HEK293 (cell line): ENCODE results near the gene HPCAL1.

Experiments
- CTCF ChIA-PET: fragments of 350-600 bp; formaldehyde crosslinking; extraction: SDS; loops from one replicate; lab custom pipeline; 2021; ENCODE audit warnings: antibody characterized with exemption; lab: Yijun Ruan, JAX
- POLR2A ChIA-PET: fragments of 300-600 bp; formaldehyde crosslinking; extraction: SDS; loops from one replicate; lab custom pipeline; 2020; ENCODE audit warnings: antibody characterized with exemption, inconsistent platforms; lab: Yijun Ruan, JAX
- H3K27ac ChIP-seq: fragments of 200-500 bp; sonication (Bioruptor generic); 2 replicates; pipeline ENCODE4 v1.5.1; 2014; ENCODE audit warnings: low read depth, low read length, control low read depth, inconsistent platforms; ENCODE audit errors: extremely low read depth
- H3K36me3 ChIP-seq, 2 experiments: fragments of 200-500 bp in 1 of 2; sonication (Bioruptor generic) in 1 of 2; 1 replicate in 1 of 2; 2 replicates in 1 of 2; pipeline ENCODE4 v1.5.1; 2014 to 2017; ENCODE audit warnings: inconsistent platforms in 2 of 2, low read length in 2 of 2; ENCODE audit not compliant: control insufficient read depth in 2 of 2, insufficient read depth in 1 of 2
- H3K4me1 ChIP-seq: fragments of 200-500 bp; sonication (Bioruptor generic); 2 replicates; pipeline ENCODE4 v1.5.1; 2014; ENCODE audit warnings: mild to moderate bottlenecking, low read length, inconsistent platforms; ENCODE audit not compliant: control insufficient read depth, insufficient read depth
- H3K4me3 ChIP-seq: 2 replicates; pipeline ENCODE4 v1.5.1; 2011; ENCODE audit warnings: low read depth, mild to moderate bottlenecking, control low read depth, low read length, moderate library complexity
- H3K9me3 ChIP-seq: fragments of 200-500 bp; sonication (Bioruptor generic); 2 replicates; pipeline ENCODE4 v1.5.1; 2014; ENCODE audit warnings: low read depth, low read length, inconsistent platforms; ENCODE audit not compliant: control insufficient read depth, insufficient read depth
- EGR2 ChIP-seq: fragments of 450-650 bp; formaldehyde crosslinking; IDR thresholded peaks from 2 replicates; pipeline ENCODE4 v1.5.1; 2016; ENCODE audit warnings: low read depth, missing biosample characterization, missing genetic modification characterization
- GLIS1 ChIP-seq: fragments of 450-650 bp; formaldehyde crosslinking; IDR thresholded peaks from 2 replicates; pipeline ENCODE4 v1.5.1; 2016; ENCODE audit warnings: missing biosample characterization, missing genetic modification characterization
- KLF10 ChIP-seq: fragments of 450-650 bp; IDR thresholded peaks from 2 replicates; pipeline ENCODE4 v1.5.1; 2018; ENCODE audit warnings: missing biosample characterization, mild to moderate bottlenecking, missing genetic modification characterization
- MEIS1 ChIP-seq: sonication (generic); formaldehyde crosslinking; IDR thresholded peaks from 2 replicates; pipeline ENCODE4 v1.8.1; 2022; ENCODE audit warnings: missing genetic modification reagents, mild to moderate bottlenecking, borderline replicate concordance
- ZFHX2 ChIP-seq: fragments of 450-650 bp; formaldehyde crosslinking; conservative IDR thresholded peaks from 2 replicates; pipeline ENCODE4 v1.5.1; 2016; ENCODE audit warnings: missing biosample characterization, missing genetic modification characterization
- ZFP37 ChIP-seq: fragments of 450-650 bp; formaldehyde crosslinking; IDR thresholded peaks from 2 replicates; pipeline ENCODE4 v1.5.1; 2016; ENCODE audit warnings: missing biosample characterization, missing genetic modification characterization
- ZNF16 ChIP-seq: fragments of 450-650 bp; formaldehyde crosslinking; IDR thresholded peaks from 2 replicates; pipeline ENCODE4 v1.5.1; 2016; ENCODE audit warnings: low read depth, missing biosample characterization, missing genetic modification characterization
- ZNF23 ChIP-seq: fragments of 450-650 bp; formaldehyde crosslinking; IDR thresholded peaks from 2 replicates; pipeline ENCODE4 v1.5.1; 2016; ENCODE audit warnings: missing biosample characterization, missing genetic modification characterization, borderline replicate concordance
- ZNF510 ChIP-seq: fragments of 450-650 bp; formaldehyde crosslinking; IDR thresholded peaks from 2 replicates; pipeline ENCODE4 v1.5.1; 2018; ENCODE audit warnings: mild to moderate bottlenecking, missing genetic modification characterization, missing biosample characterization; ENCODE audit not compliant: insufficient replicate concordance
- ZNF600 ChIP-seq: fragments of 450-650 bp; formaldehyde crosslinking; IDR thresholded peaks from 2 replicates; pipeline ENCODE4 v1.5.1; 2016; ENCODE audit warnings: missing biosample characterization, missing genetic modification characterization
- ZNF660 ChIP-seq: fragments of 450-650 bp; IDR thresholded peaks from 2 replicates; pipeline ENCODE4 v1.5.1; 2018; ENCODE audit warnings: missing biosample characterization, mild to moderate bottlenecking, missing genetic modification characterization
- ZNF843 ChIP-seq: fragments of 450-650 bp; formaldehyde crosslinking; IDR thresholded peaks from 2 replicates; pipeline ENCODE4 v1.5.1; 2016; ENCODE audit warnings: missing biosample characterization, missing genetic modification characterization
- TF ChIP-seq, protein P1 (sequence below): fragments of 450-650 bp; formaldehyde crosslinking; IDR thresholded peaks from 2 replicates; pipeline ENCODE4 v1.5.1; 2016; ENCODE audit warnings: missing biosample characterization, missing genetic modification characterization, low read depth
- TF ChIP-seq, protein P2 (sequence below): fragments of 450-650 bp; formaldehyde crosslinking; IDR thresholded peaks from 2 replicates; pipeline ENCODE4 v1.5.1; 2017; ENCODE audit warnings: missing biosample characterization, missing genetic modification characterization
- TF ChIP-seq, protein P3 (sequence below): fragments of 450-650 bp; formaldehyde crosslinking; IDR thresholded peaks from 2 replicates; pipeline ENCODE4 v1.5.1; 2016; ENCODE audit warnings: missing biosample characterization, missing genetic modification characterization

The HPCAL1 gene

DNA sequence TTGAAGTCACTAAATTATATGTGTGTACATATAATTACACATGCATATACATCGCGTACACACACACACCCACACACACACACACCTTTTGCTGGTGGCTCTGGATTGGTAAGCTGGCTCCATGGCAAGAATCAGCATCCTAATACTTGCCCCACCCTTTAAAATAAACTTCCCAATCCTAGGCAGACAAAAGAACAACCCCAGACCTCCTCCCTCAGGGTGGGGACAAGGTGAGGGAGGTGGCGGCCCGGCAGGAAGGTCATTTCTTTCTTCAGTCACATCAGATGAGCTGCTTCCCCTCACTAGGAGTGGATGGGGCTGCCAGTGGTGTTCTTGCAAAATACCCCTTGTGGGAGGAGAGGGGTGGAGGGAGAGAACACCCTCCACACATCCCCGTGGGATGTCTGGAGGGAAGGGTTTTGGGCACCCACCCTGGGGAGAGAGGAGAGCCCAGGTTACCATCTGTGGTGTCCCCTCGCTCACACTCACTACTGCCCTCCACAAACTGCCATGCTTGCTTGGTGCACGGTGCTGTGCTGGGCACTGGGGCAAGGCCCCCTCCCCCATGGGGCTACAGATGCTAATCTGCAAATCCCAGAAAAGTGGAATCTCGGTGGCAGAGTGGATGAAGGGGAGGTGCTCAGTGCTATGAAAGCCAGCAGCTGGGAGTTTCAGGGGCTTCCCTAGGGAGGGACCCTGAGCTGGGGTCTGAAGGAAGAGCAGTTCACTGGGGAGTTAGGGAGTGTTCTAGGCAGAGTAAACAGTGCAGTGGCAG lies 81.4 kb downstream of the HPCAL1 start (continued):
- TF ChIP-seq, protein P1, sequence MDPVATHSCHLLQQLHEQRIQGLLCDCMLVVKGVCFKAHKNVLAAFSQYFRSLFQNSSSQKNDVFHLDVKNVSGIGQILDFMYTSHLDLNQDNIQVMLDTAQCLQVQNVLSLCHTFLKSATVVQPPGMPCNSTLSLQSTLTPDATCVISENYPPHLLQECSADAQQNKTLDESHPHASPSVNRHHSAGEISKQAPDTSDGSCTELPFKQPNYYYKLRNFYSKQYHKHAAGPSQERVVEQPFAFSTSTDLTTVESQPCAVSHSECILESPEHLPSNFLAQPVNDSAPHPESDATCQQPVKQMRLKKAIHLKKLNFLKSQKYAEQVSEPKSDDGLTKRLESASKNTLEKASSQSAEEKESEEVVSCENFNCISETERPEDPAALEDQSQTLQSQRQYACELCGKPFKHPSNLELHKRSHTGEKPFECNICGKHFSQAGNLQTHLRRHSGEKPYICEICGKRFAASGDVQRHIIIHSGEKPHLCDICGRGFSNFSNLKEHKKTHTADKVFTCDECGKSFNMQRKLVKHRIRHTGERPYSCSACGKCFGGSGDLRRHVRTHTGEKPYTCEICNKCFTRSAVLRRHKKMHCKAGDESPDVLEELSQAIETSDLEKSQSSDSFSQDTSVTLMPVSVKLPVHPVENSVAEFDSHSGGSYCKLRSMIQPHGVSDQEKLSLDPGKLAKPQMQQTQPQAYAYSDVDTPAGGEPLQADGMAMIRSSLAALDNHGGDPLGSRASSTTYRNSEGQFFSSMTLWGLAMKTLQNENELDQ (tag by site-specific recombination): no peak
- TF ChIP-seq EGR2 (tag by site-specific recombination): peak; percentile 42; the same call in 1 of the 2 replicates

DNA sequence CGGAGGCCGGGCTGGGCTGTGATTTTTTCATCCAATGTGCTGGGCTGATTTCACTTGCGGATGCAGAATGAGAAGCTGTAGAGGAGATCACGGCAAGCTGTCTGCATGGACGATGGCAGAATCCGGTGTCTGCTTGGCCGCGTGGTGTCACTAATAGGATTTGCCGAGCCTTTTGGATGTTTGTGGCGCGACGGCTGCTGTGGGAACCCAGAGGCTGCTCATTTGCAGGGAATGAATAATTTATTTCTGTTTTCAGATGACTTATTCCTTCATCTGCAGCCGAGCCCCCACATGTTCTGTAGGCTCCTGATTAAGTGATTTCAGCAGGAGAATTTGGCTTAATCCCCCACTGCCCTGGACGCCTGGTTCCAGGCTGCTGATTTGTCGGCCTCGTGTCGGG lies 82.8 kb downstream of the HPCAL1 start:
- Histone ChIP-seq H3K27ac (no peak overlapping the region), H3K4me3 (no peak overlapping the region), H3K36me3 (no peaks in the 10 kb centered on the region), H3K4me1 (peaks cover 3% of the 10 kb centered on the region; the same call in 1 of the 2 replicates), H3K9me3 (no peaks in the 10 kb centered on the region)
- CTCF ChIA-PET: interaction anchor here (0.6 to 0.7 kb wide), 2 partner anchors 20 to 198 kb away, joined by 3 read pairs; no protein-coding TSS in a partner anchor
- POLR2A ChIA-PET: no interaction called here
- TF ChIP-seq ZNF600: no peak
- no peak for TF ChIP-seq ZNF843
- TF ChIP-seq, protein P2, sequence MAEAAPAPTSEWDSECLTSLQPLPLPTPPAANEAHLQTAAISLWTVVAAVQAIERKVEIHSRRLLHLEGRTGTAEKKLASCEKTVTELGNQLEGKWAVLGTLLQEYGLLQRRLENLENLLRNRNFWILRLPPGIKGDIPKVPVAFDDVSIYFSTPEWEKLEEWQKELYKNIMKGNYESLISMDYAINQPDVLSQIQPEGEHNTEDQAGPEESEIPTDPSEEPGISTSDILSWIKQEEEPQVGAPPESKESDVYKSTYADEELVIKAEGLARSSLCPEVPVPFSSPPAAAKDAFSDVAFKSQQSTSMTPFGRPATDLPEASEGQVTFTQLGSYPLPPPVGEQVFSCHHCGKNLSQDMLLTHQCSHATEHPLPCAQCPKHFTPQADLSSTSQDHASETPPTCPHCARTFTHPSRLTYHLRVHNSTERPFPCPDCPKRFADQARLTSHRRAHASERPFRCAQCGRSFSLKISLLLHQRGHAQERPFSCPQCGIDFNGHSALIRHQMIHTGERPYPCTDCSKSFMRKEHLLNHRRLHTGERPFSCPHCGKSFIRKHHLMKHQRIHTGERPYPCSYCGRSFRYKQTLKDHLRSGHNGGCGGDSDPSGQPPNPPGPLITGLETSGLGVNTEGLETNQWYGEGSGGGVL (tag by site-specific recombination): no peak

DNA sequence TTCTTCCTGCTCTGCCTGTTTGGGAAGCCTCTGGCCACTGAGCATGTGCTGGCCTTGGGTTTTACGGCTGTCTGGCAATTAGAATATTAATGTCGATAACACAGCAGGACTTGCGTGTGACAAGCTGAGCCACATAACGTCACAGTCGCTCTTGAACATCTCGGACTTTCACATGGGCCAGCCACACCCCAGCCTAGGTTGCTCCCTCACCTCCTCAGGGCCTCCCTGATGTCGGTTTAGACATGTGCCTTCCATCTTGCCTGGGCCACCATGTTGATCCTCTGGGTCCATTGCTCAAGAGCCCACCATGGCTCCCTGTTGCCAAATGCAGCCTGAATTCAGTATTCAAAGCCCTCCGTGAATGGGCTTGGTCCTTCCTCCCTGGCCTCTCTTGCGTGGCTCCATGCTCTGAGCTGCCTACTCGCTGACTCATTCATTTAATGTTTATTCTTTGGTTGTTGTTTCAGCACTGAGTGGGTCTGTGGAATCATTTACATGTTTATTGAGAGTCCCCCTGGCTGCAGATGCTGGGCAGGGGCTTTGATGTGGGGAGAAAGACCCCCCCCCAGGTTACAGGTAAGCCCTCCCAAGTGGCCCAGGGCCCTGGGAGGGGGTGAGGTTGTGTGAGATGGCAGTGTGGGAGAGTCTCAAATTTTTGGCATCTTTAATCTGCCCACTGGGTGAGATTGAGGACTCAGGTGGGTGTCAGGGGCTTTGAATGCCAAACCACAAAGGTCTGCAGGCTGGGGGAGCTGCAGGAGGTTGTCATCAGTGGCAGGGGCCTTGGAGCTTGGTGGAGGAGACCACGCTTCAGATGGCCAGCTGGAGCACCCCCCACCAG lies 83.4 kb downstream of the HPCAL1 start:
- TF ChIP-seq EGR2 (tag by site-specific recombination) (peak; percentile 91), KLF10 (tag by site-specific recombination) (no peak), ZNF23 (tag by site-specific recombination) (no peak), ZNF660 (tag by site-specific recombination) (no peak), GLIS1 (tag by site-specific recombination) (peak; percentile 75), MEIS1 (CRISPR knock-in tag) (no peak), ZFP37 (tag by site-specific recombination) (no peak), ZFHX2 (tag by site-specific recombination) (peak; percentile 95), ZNF510 (tag by site-specific recombination) (no peak), ZNF16 (0 out of 2 replicates have a peak, but pooled peaks have one; percentile 32)
- TF ChIP-seq, protein P3, sequence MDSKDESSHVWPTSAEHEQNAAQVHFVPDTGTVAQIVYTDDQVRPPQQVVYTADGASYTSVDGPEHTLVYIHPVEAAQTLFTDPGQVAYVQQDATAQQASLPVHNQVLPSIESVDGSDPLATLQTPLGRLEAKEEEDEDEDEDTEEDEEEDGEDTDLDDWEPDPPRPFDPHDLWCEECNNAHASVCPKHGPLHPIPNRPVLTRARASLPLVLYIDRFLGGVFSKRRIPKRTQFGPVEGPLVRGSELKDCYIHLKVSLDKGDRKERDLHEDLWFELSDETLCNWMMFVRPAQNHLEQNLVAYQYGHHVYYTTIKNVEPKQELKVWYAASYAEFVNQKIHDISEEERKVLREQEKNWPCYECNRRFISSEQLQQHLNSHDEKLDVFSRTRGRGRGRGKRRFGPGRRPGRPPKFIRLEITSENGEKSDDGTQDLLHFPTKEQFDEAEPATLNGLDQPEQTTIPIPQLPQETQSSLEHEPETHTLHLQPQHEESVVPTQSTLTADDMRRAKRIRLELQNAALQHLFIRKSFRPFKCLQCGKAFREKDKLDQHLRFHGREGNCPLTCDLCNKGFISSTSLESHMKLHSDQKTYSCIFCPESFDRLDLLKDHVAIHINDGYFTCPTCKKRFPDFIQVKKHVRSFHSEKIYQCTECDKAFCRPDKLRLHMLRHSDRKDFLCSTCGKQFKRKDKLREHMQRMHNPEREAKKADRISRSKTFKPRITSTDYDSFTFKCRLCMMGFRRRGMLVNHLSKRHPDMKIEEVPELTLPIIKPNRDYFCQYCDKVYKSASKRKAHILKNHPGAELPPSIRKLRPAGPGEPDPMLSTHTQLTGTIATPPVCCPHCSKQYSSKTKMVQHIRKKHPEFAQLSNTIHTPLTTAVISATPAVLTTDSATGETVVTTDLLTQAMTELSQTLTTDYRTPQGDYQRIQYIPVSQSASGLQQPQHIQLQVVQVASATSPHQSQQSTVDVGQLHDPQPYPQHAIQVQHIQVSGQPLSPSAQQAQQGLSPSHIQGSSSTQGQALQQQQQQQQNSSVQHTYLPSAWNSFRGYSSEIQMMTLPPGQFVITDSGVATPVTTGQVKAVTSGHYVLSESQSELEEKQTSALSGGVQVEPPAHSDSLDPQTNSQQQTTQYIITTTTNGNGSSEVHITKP (tag by site-specific recombination): no peak
- H3K9me3 ChIP-seq: no peaks in the 10 kb centered on the region
- POLR2A ChIA-PET: no interaction called here
- peaks cover 3% of the 10 kb centered on the region; the same call in 1 of the 2 replicates for H3K4me1 ChIP-seq
- H3K4me3 ChIP-seq: no peak overlapping the region
- no peaks in the 10 kb centered on the region for H3K36me3 ChIP-seq
- H3K27ac ChIP-seq: no peak overlapping the region
- CTCF ChIA-PET: interaction anchor here (0.7 kb wide), 1 partner anchor 20 kb away, joined by 3 read pairs; no protein-coding TSS in a partner anchor
